22Rv1 (cell line): Measurements from ENCODE around the gene ESRRG.

Source experiments
- CTCF ChIP-seq: fragments of 450-650 bp; IDR thresholded peaks from 2 replicates; pipeline ENCODE4 v1.5.1; 2017; ENCODE audit warnings: mild to moderate bottlenecking
- ZFX ChIP-seq: fragments of 450-650 bp; IDR thresholded peaks from 2 replicates; pipeline ENCODE4 v1.6.1; 2017; ENCODE audit warnings: antibody characterized with exemption, borderline replicate concordance

GRCh38 chr1:216710598-216711333, 12.5 kb downstream of the ESRRG start:
- TF ChIP-seq CTCF (no peak), ZFX (no peak)
